HepG2 (cell line): ENCODE results near the gene PRR30. TPM values are rescaled to one million over a fixed set of nuclear protein-coding genes. Genes with fewer than 3 reads are reported as not detected.

Experiments
- ATAC-seq: fragments of 200-7000 bp; cut with Tn5 transposase; 3 replicates; pipeline ENCODE4 v1.9.1; 2020; ENCODE audit warnings: mild to moderate bottlenecking, moderate library complexity
- BruUV-seq: library from RNA; stranded (reverse); fragments of 400-500 nt; replicated peaks from 2 replicates; lab custom pipeline; 2021; lab: Mats Ljungman, UMichigan
- CTCF ChIA-PET: fragments of 300-600 bp; formaldehyde crosslinking; extraction: SDS; loops from one replicate; lab custom pipeline; 2021; ENCODE audit warnings: low total read pairs, inconsistent platforms, low intra/inter-chr PET ratio; lab: Yijun Ruan, JAX
- POLR2A ChIA-PET: fragments of 350-600 bp; sonication (Branson Sonifier 250); formaldehyde crosslinking; loops from one replicate; lab custom pipeline; 2020; ENCODE audit warnings: antibody characterized with exemption, inconsistent platforms; lab: Yijun Ruan, JAX
- DNase-seq: peaks from one replicate; pipeline ENCODE4 v3.0.0-alpha.2; 2015; ENCODE audit warnings: low spot score
- FAIRE-seq: peaks from 3 replicates; lab custom pipeline; 2011; peaks lifted over from hg19 to GRCh38; lab: Jason Lieb, UNC
- H2AFZ ChIP-seq: one replicate; pipeline ENCODE4 v1.6.1; 2011; ENCODE audit warnings: low read length, inconsistent platforms
- H3K27ac ChIP-seq: fragments of 300-600 bp; 3 replicates; pipeline ENCODE4 v1.8.0; 2011; ENCODE audit warnings: mixed run types, mild to moderate bottlenecking, mixed read lengths, low read length, inconsistent platforms; ENCODE audit not compliant: insufficient read depth; ENCODE audit errors: extremely low read length
- H3K27me3 ChIP-seq, 2 experiments: fragments of 200-600 bp in 1 of 2; 2 replicates in 1 of 2; 3 replicates in 1 of 2; pipeline versions ENCODE4 v1.6.0 to v1.8.0; 2011; ENCODE audit warnings: low read length in 2 of 2, mild to moderate bottlenecking in 2 of 2, moderate library complexity in 2 of 2, inconsistent platforms in 1 of 2; ENCODE audit not compliant: insufficient read depth in 2 of 2, control insufficient read depth in 1 of 2
- H3K36me3 ChIP-seq, 2 experiments: fragments of 200-600 bp in 1 of 2; replicated peaks in 1 of 2; 2 replicates in 1 of 2; 3 replicates in 1 of 2; pipeline versions ENCODE4 v1.5.1 to v1.8.0; 2011; ENCODE audit warnings: low read length in 2 of 2, inconsistent platforms in 1 of 2; ENCODE audit not compliant: insufficient read depth in 2 of 2, control insufficient read depth in 1 of 2
- H3K4me1 ChIP-seq: 2 replicates; pipeline ENCODE4 v1.5.1; 2012; ENCODE audit warnings: low read length, inconsistent platforms; ENCODE audit not compliant: insufficient read depth
- H3K4me2 ChIP-seq: 2 replicates; pipeline ENCODE4 v1.6.0; 2011; ENCODE audit warnings: low read depth, low read length, inconsistent platforms
- H3K4me3 ChIP-seq, 3 experiments: fragments of 200-600 bp in 1 of 3; sonication (generic), shearing (Covaris generic) in 1 of 3; replicated peaks in 1 of 3; 2 replicates each; pipeline ENCODE4 v1.5.1; 2011 to 2016; ENCODE audit warnings: low read length in 3 of 3, inconsistent platforms in 2 of 3, low read depth in 2 of 3, mild to moderate bottlenecking in 2 of 3, control low read depth in 1 of 3, mixed read lengths in 1 of 3; ENCODE audit not compliant: insufficient read depth in 1 of 3
- H3K79me2 ChIP-seq: one replicate; pipeline ENCODE4 v1.6.1; 2011; ENCODE audit warnings: low read length, inconsistent platforms; ENCODE audit not compliant: insufficient read depth
- H3K9ac ChIP-seq: 2 replicates; pipeline ENCODE4 v1.6.0; 2011; ENCODE audit warnings: mild to moderate bottlenecking, low read depth, low read length, inconsistent platforms; ENCODE audit not compliant: insufficient read depth
- H3K9me3 ChIP-seq: 2 replicates; pipeline ENCODE4 v1.5.1; 2012; ENCODE audit warnings: mild to moderate bottlenecking, low read length
- H4K20me1 ChIP-seq: 2 replicates; pipeline ENCODE4 v1.6.0; 2011; ENCODE audit warnings: inconsistent platforms, mild to moderate bottlenecking, low read length, moderate library complexity; ENCODE audit not compliant: insufficient read depth
- CENPT ChIP-seq: sonication (generic); formaldehyde crosslinking; IDR thresholded peaks from 2 replicates; pipeline ENCODE4 v1.8.0; 2022; ENCODE audit warnings: low read depth, mild to moderate bottlenecking, moderate library complexity, missing genetic modification reagents
- NCOR1 ChIP-seq: fragments of 200-600 bp; sonication (generic); IDR thresholded peaks from 2 replicates; pipeline ENCODE4 v1.7.0; 2017; ENCODE audit warnings: antibody characterized with exemption, low read length, borderline replicate concordance
- NPAS2 ChIP-seq: sonication (generic); formaldehyde crosslinking; IDR thresholded peaks from 2 replicates; pipeline ENCODE4 v1.8.0; 2022; ENCODE audit warnings: mild to moderate bottlenecking, missing genetic modification reagents, borderline replicate concordance
- NR1H2 ChIP-seq: sonication (generic); formaldehyde crosslinking; IDR thresholded peaks from 2 replicates; pipeline ENCODE4 v1.8.1; 2022; ENCODE audit warnings: low read depth, missing genetic modification reagents, borderline replicate concordance
- POLR2A ChIP-seq, 2 experiments: IDR thresholded peaks; 2 replicates each; pipeline ENCODE4 v1.6.1; 2011; ENCODE audit warnings: low read depth in 2 of 2, low read length in 2 of 2, mild to moderate bottlenecking in 1 of 2, moderate library complexity in 1 of 2; ENCODE audit not compliant: insufficient read depth in 1 of 2
- RBAK ChIP-seq: sonication (generic); formaldehyde crosslinking; IDR thresholded peaks from 2 replicates; pipeline ENCODE4 v1.5.1; 2020; ENCODE audit warnings: mild to moderate bottlenecking, missing genetic modification reagents
- TCF7 ChIP-seq: sonication (generic); IDR thresholded peaks from 2 replicates; pipeline ENCODE4 v1.6.1; 2016; ENCODE audit warnings: antibody characterized with exemption, low read depth
- TEAD2 ChIP-seq: sonication (generic); formaldehyde crosslinking; IDR thresholded peaks from 2 replicates; pipeline ENCODE4 v1.9.0; 2021; ENCODE audit warnings: missing genetic modification reagents
- ZC3H4 ChIP-seq: sonication (generic); formaldehyde crosslinking; IDR thresholded peaks from 2 replicates; pipeline ENCODE4 v1.4.0; 2020; ENCODE audit warnings: missing genetic modification reagents, borderline replicate concordance
- ZNF841 ChIP-seq: sonication (generic); formaldehyde crosslinking; IDR thresholded peaks from 2 replicates; pipeline ENCODE4 v1.8.1; 2023; ENCODE audit warnings: missing genetic modification reagents, borderline replicate concordance
- WGBS: methylation state at CpG from one replicate; pipeline ENCODE4 v1.1.6; 2017; ENCODE audit warnings: low lambda C conversion rate; 5-methylcytosine and 5-hydroxymethylcytosine counted together
- in situ Hi-C: cut with HindIII; loops from 2 replicates; pipeline ENCODE4 v1.10.0; 2017; ENCODE audit warnings: low pct_unique_long_range_greater_than_20kb; ENCODE audit not compliant: extremely low pct_ligation_motif_present
- intact Hi-C: fragments of 100-400 bp; cut with micrococcal nuclease; formaldehyde crosslinking; loops from one replicate; pipeline ENCODE4 v1.10.0; 2022; ENCODE audit not compliant: unreplicated experiment
- polyA plus RNA-seq, 8 experiments: library from polyadenylated mRNA; depleted of rRNA in 3 of 8; stranded (reverse) in 7 of 8; unstranded in 1 of 8; fragments of >200 nt; fragmentation: Illumina TruSeq in 4 of 8; extraction: Trizol in 4 of 8; gene quantifications; 2 replicates each; pipeline versions ENCODE4 v1.2.1 to v1.2.3, GENCODE V29; 2011 to 2016; ENCODE audit warnings: low read depth in 4 of 8, missing spikeins in 1 of 8, mixed read lengths in 1 of 8; ENCODE audit not compliant: insufficient read depth in 1 of 8
- total RNA-seq, 5 experiments: library from RNA; depleted of rRNA; stranded (reverse); fragments of >200 nt; fragmentation: Illumina TruSeq; extraction: Trizol; gene quantifications; 2 replicates each; pipeline ENCODE4 v1.2.3, GENCODE V29; 2016; ENCODE audit warnings: low read depth in 1 of 5
- TF ChIP-seq, protein P1 (sequence below): sonication (generic); formaldehyde crosslinking; IDR thresholded peaks from 2 replicates; pipeline ENCODE4 v1.4.0; 2020; ENCODE audit warnings: missing genetic modification reagents
- TF ChIP-seq, protein P2 (sequence below): sonication (generic); formaldehyde crosslinking; conservative IDR thresholded peaks from 2 replicates; pipeline ENCODE4 v1.8.1; 2023; ENCODE audit warnings: missing genetic modification reagents
- TF ChIP-seq, protein P3 (sequence below): sonication (generic); formaldehyde crosslinking; IDR thresholded peaks from 2 replicates; pipeline ENCODE4 v1.5.0; 2020; ENCODE audit warnings: missing genetic modification reagents, mild to moderate bottlenecking, borderline replicate concordance

PRR30 gene
- total and polyA plus RNA-seq, 2 of the 13 experiments (the other 11 are each of a cell fraction or from before 2014, with no cell fraction given), result not detected

DNA sequence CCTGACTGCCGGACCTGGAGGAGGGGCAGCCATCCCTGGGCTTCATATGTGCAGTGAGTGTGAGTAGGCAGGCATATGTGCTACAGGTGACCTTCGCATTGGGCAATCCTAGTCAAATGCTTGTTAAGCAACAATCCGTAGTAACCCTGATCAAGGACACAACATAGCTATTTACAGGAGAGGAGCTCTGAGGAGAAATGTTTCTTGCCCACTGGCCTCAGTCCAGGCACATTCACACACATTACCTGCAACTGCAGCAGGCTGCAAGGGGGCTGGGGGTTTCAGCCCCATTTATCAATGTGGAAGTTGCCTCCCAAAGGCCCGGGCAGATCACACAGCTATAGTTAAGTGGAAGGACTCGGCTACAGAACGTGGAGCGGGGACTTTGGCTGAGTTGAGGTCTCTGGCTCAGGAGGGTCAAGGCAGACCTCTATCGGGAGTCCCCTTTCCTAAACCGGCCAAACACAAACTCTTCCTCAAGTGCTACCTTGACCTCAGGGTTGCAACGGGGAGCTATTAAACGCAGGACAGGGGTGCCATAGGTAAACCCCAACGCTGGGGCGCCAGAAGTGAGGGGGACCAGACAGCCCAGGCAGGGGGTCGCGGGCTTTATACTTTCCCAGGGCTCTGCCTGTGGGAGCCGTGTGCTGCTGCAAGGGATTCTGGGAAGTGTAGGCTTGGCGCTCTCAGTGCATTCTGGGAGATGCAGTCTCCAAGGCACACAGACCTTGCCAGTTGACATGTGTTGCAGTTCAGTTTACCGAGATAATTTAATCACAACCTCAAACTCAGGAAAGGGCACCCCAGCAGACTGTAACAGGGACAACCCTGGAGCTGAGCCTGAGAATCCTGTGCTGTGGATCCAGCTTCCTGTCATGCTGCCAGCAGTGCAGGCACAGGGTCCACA is 43.2 kb downstream of the PRR30 start:
- Histone ChIP-seq H3K4me1 (peaks cover 62% of the 10 kb centered on the region), H3K9ac (peak overlapping the region; percentile 79), H3K9me3 (no peaks in the 10 kb centered on the region), H3K79me2 (peaks cover 25% of the 10 kb centered on the region), H3K36me3 (peaks cover 4 to 42% of the 10 kb centered on the region in 2 experiments), H3K4me3 (peak overlapping the region; percentile 33 to 61 (median 35); a peak in 5 of 6 replicates), H3K4me2 (peak overlapping the region; percentile 96), H4K20me1 (no peaks in the 10 kb centered on the region), H3K27me3 (no peaks in the 10 kb centered on the region), H3K27ac (peak overlapping the region; percentile 97), H2AFZ (no peak overlapping the region)
- intact Hi-C loops (loop anchor here (5.0 kb wide), 2 partner anchors 116 to 196 kb away; partner anchors contain the start of genes ATRAID and SLC5A6), in situ Hi-C loops (loop anchor here (5.0 kb wide), 2 partner anchors 101 to 186 kb away; partner anchors contain the start of gene TRIM54)
- ChIA-PET POLR2A (interaction anchor here (0.6 to 4.5 kb wide), 25 partner anchors 9 to 197 kb away, joined by 3 to 40 read pairs (median 4); partner anchors contain the start of genes ABHD1, AGBL5, EMILIN1 and KHK), CTCF (interaction anchor here (1.6 kb wide), 1 partner anchor 184 kb away, joined by 5 read pairs; no protein-coding TSS in a partner anchor)
- ATAC-seq (peak; percentile 64), FAIRE-seq (peak; percentile 95), DNase-seq (peak; percentile 97)
- WGBS, result 16% methylated on average over 16 of the region's 18 CpGs
- no TSS peak for BruUV-seq
- peak; percentile 32; the same call in 1 of the 2 replicates for TF ChIP-seq TCF7
- TF ChIP-seq NR1H2 (CRISPR knock-in tag), result no peak
- TF ChIP-seq TEAD2, result no peak
- TF ChIP-seq RBAK, result no peak
- TF ChIP-seq POLR2A (IDR thresholded peaks at IDR 0.05; ENCODE audit: insufficient read depth in 1 of 2, low read depth in 2 of 2, low read length in 2 of 2), result 0 out of 4 replicates have a peak, but pooled peaks of 1 of the 2 experiments have one; percentile 30
- TF ChIP-seq NPAS2 (CRISPR knock-in tag), result no peak
- TF ChIP-seq, protein P1, sequence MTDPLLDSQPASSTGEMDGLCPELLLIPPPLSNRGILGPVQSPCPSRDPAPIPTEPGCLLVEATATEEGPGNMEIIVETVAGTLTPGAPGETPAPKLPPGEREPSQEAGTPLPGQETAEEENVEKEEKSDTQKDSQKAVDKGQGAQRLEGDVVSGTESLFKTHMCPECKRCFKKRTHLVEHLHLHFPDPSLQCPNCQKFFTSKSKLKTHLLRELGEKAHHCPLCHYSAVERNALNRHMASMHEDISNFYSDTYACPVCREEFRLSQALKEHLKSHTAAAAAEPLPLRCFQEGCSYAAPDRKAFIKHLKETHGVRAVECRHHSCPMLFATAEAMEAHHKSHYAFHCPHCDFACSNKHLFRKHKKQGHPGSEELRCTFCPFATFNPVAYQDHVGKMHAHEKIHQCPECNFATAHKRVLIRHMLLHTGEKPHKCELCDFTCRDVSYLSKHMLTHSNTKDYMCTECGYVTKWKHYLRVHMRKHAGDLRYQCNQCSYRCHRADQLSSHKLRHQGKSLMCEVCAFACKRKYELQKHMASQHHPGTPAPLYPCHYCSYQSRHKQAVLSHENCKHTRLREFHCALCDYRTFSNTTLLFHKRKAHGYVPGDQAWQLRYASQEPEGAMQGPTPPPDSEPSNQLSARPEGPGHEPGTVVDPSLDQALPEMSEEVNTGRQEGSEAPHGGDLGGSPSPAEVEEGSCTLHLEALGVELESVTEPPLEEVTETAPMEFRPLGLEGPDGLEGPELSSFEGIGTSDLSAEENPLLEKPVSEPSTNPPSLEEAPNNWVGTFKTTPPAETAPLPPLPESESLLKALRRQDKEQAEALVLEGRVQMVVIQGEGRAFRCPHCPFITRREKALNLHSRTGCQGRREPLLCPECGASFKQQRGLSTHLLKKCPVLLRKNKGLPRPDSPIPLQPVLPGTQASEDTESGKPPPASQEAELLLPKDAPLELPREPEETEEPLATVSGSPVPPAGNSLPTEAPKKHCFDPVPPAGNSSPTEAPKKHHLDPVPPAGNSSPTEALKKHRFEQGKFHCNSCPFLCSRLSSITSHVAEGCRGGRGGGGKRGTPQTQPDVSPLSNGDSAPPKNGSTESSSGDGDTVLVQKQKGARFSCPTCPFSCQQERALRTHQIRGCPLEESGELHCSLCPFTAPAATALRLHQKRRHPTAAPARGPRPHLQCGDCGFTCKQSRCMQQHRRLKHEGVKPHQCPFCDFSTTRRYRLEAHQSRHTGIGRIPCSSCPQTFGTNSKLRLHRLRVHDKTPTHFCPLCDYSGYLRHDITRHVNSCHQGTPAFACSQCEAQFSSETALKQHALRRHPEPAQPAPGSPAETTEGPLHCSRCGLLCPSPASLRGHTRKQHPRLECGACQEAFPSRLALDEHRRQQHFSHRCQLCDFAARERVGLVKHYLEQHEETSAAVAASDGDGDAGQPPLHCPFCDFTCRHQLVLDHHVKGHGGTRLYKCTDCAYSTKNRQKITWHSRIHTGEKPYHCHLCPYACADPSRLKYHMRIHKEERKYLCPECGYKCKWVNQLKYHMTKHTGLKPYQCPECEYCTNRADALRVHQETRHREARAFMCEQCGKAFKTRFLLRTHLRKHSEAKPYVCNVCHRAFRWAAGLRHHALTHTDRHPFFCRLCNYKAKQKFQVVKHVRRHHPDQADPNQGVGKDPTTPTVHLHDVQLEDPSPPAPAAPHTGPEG (CRISPR knock-in tag), result no peak; the same call in 1 of the 2 replicates
- TF ChIP-seq, protein P2, sequence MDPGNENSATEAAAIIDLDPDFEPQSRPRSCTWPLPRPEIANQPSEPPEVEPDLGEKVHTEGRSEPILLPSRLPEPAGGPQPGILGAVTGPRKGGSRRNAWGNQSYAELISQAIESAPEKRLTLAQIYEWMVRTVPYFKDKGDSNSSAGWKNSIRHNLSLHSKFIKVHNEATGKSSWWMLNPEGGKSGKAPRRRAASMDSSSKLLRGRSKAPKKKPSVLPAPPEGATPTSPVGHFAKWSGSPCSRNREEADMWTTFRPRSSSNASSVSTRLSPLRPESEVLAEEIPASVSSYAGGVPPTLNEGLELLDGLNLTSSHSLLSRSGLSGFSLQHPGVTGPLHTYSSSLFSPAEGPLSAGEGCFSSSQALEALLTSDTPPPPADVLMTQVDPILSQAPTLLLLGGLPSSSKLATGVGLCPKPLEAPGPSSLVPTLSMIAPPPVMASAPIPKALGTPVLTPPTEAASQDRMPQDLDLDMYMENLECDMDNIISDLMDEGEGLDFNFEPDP, result no peak
- no peak for TF ChIP-seq CENPT
- peak; percentile 84; the same call in 1 of the 2 replicates for TF ChIP-seq NCOR1
- TF ChIP-seq ZC3H4 (CRISPR knock-in tag), result peak; percentile 73
- TF ChIP-seq, protein P3, sequence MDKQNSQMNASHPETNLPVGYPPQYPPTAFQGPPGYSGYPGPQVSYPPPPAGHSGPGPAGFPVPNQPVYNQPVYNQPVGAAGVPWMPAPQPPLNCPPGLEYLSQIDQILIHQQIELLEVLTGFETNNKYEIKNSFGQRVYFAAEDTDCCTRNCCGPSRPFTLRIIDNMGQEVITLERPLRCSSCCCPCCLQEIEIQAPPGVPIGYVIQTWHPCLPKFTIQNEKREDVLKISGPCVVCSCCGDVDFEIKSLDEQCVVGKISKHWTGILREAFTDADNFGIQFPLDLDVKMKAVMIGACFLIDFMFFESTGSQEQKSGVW (CRISPR knock-in tag), result peak; percentile 96; the same call in 1 of the 2 replicates
- no peak for TF ChIP-seq ZNF841 (CRISPR knock-in tag)
